Left ventricle myocardium inferior (tissue), 1 donor: Measurements from ENCODE around the gene RNASEH2A. TPM values are rescaled to one million over a fixed set of nuclear protein-coding genes. Genes with fewer than 3 reads are reported as not detected.

Experiments used
- DNase-seq: peaks from one replicate; pipeline ENCODE4 v3.0.0-alpha.2; 2020
- H3K27ac ChIP-seq: fragments of 200-600 bp; replicated peaks from 2 replicates; pipeline ENCODE4 v1.8.0; 2021
- H3K27me3 ChIP-seq: fragments of 200-600 bp; 2 replicates; pipeline ENCODE4 v1.8.0; 2021; ENCODE audit warnings: low read depth
- H3K36me3 ChIP-seq: fragments of 200-600 bp; 2 replicates; pipeline ENCODE4 v1.8.0; 2021
- H3K4me1 ChIP-seq: fragments of 200-600 bp; 2 replicates; pipeline ENCODE4 v1.8.0; 2021
- H3K4me3 ChIP-seq: fragments of 200-600 bp; 2 replicates; pipeline ENCODE4 v1.8.0; 2021; ENCODE audit warnings: mild to moderate bottlenecking, moderate library complexity
- H3K9me3 ChIP-seq: fragments of 200-600 bp; replicated peaks from 2 replicates; pipeline ENCODE4 v1.8.0; 2021
- CTCF ChIP-seq: fragments of 200-600 bp; IDR thresholded peaks from 2 replicates; pipeline ENCODE4 v1.8.0; 2021; ENCODE audit warnings: antibody characterized with exemption, mild to moderate bottlenecking, borderline replicate concordance
- intact Hi-C: fragments of 100-400 bp; cut with micrococcal nuclease; formaldehyde crosslinking; loops from one replicate; pipeline ENCODE4 v1.11.0; 2022
- total RNA-seq: library from RNA; stranded (reverse); fragmentation: NEBNext Ultra II Directional; extraction: Animal tissue kit (Norgen Biotek cat#: 25700); gene quantifications from one replicate; pipeline ENCODE4 v1.2.1, GENCODE V29; 2021
- donor health status: DM: no; HTN: yes; CAD: no; lungs with severe emphysema.

RNASEH2A gene
- total RNA-seq, 1 donor from 2014 or later, result 2.5 TPM

GRCh38 chr19:12772323-12772722 is 34.1 kb upstream of the RNASEH2A start:
- Histone ChIP-seq H3K4me1 (peaks cover 56% of the 10 kb centered on the region), H3K4me3 (no peak overlapping the region)

GRCh38 chr19:12773571-12773970 is 32.8 kb upstream of the RNASEH2A start:
- peak; percentile 57 for TF ChIP-seq CTCF
- Histone ChIP-seq H3K4me3 (no peak overlapping the region), H3K9me3 (no peaks in the 10 kb centered on the region), H3K27ac (peak overlapping the region; percentile 93), H3K4me1 (peaks cover 69% of the 10 kb centered on the region), H3K36me3 (peaks cover 22% of the 10 kb centered on the region), H3K27me3 (no peaks in the 10 kb centered on the region)
- intact Hi-C loops, result no loop called here
- peak; percentile 48 for DNase-seq

More at GRCh38 chr19:12772323-12772722, 34.1 kb upstream of the RNASEH2A start:
- intact Hi-C loops, result no loop called here
- Histone ChIP-seq H3K9me3 (no peaks in the 10 kb centered on the region), H3K36me3 (peaks cover 29% of the 10 kb centered on the region), H3K27me3 (no peaks in the 10 kb centered on the region), H3K27ac (peak overlapping the region; percentile 93)
- TF ChIP-seq CTCF, result no peak
- peak; percentile 65 for DNase-seq

GRCh38 chr19:12774588-12775555 is 31.5 kb upstream of the RNASEH2A start, which contains the start of gene HOOK2:
HOOK2 (minus strand) TSS chr19:12775552; CDS start chr19:12775449, 103 bp downstream.
- Histone ChIP-seq H3K4me1 (peaks cover 82% of the 10 kb centered on the region), H3K9me3 (no peaks in the 10 kb centered on the region)
- intact Hi-C loops, result no loop called here

GRCh38 chr19:12777217-12778016 is 29.0 kb upstream of the RNASEH2A start:
- H3K4me1 ChIP-seq, result peaks cover 73% of the 10 kb centered on the region

More at GRCh38 chr19:12774588-12775555, 31.5 kb upstream of the RNASEH2A start, which contains the start of gene HOOK2:
- Histone ChIP-seq H3K36me3 (peaks cover 13% of the 10 kb centered on the region), H3K27ac (peak within 1 kb of the TSS; percentile 93), H3K4me3 (peak within 1 kb of the TSS; percentile 80), H3K27me3 (no peaks in the 10 kb centered on the region)
- TF ChIP-seq CTCF, result no peak
- no peak for DNase-seq

More at GRCh38 chr19:12777217-12778016, 29.0 kb upstream of the RNASEH2A start:
- DNase-seq, result peak; percentile 82
- peak; percentile 98 for TF ChIP-seq CTCF
- intact Hi-C loops, result no loop called here
- H3K36me3 ChIP-seq, result no peaks in the 10 kb centered on the region
- peak overlapping the region; percentile 95 for H3K27ac ChIP-seq
- no peaks in the 10 kb centered on the region for H3K9me3 ChIP-seq
- peak overlapping the region; percentile 77 for H3K4me3 ChIP-seq
- no peaks in the 10 kb centered on the region for H3K27me3 ChIP-seq
